Measurements from ENCODE around the gene TSPEAR. TPM values are rescaled to one million over a fixed set of nuclear protein-coding genes. Genes with fewer than 3 reads are reported as not detected.

Gene TSPEAR
- total RNA-seq, 1 donor from 2014 or later = not detected

DNA sequence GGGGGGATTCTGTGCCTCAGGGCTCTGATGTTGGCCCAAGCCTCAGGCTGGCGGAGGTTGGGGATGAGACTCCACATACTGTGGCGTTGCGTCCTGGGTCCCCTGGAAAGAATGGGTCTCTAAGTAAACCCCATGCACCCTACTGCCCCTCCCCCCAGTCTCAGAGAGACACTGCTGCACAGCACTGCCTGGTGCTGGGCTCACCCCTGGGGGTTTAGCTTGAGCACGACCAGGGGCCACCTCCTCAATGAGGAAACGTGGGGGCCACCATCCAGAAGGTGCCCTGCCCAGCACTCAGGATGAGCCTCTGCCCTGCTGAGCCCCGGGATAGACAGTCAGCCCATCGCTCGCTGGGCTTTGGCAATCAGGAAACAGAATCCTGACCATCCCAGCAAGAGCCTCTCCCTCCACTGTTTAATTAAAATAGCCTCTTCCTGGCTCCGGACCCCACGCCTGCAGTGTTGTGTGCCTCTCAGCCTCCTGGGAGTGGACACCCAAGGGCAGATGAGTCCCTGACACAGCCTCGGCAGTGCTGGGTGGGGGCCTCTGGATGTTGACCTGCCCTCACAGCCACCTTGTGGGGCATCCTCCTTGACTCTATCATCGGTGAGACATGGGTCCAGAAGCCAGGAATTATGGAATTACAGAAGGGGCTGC is 141.4 kb downstream of the TSPEAR start:
- Histone ChIP-seq H3K4me3 (ENCODE audit: low read depth, low read length) (no peak overlapping the region), H3K36me3 (ENCODE audit: control insufficient read depth, insufficient read depth, low read length) (no peaks in the 10 kb centered on the region), H3K27me3 (ENCODE audit: control insufficient read depth, insufficient read depth, low read length) (no peaks in the 10 kb centered on the region)
- TF ChIP-seq, protein P1, sequence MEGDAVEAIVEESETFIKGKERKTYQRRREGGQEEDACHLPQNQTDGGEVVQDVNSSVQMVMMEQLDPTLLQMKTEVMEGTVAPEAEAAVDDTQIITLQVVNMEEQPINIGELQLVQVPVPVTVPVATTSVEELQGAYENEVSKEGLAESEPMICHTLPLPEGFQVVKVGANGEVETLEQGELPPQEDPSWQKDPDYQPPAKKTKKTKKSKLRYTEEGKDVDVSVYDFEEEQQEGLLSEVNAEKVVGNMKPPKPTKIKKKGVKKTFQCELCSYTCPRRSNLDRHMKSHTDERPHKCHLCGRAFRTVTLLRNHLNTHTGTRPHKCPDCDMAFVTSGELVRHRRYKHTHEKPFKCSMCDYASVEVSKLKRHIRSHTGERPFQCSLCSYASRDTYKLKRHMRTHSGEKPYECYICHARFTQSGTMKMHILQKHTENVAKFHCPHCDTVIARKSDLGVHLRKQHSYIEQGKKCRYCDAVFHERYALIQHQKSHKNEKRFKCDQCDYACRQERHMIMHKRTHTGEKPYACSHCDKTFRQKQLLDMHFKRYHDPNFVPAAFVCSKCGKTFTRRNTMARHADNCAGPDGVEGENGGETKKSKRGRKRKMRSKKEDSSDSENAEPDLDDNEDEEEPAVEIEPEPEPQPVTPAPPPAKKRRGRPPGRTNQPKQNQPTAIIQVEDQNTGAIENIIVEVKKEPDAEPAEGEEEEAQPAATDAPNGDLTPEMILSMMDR (IDR thresholded peaks at IDR 0.05; ENCODE audit: insufficient read depth, low read length, poor library complexity, severe bottlenecking) = no peak
- no peak for DNase-seq (ENCODE audit: low read depth)

DNA sequence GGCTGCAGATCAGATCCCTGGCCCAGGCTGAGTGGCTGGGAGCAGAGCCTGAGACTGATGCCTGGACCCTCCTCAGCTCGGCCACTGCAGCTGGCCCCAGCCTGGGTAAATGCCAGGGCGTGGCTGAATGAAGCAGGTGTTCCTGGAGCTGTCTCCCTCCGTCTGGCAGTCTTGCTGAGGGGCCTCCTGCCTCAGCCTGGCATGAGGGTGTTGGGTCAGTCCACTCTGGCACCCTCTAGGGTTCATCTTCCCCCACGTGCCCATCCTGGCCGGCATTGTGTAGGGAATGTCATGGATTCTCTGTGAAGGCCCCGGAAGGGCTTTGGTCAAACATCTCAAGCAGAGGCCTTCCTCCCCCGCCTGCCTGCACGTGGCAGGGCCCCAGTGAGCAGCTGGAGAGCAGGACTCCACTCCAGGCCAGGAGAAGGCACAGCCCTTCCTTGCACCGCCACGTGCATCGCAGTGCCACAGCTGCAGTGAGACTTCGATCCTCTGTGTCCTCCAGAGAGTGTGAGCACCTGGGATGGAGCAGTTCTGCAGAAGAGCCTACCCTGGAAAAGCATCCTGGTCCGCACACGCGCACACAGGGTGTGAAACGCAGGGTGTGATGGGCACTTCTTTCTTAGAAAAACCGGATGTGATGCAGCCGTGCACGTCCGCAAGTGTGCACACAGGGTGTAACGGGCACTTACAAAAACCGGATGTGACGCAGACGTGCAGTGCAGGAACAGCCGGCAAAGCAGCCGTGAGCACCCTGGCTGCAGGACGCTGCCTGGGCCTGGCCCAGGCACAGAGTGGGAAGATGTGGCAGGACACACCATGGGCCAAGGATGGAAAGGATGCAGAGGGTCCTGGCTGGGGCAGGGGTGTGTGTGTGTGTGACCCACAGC is 142.5 kb downstream of the TSPEAR start:
- Histone ChIP-seq H3K4me3 (ENCODE audit: low read depth, low read length) (no peak overlapping the region), H3K27me3 (ENCODE audit: control insufficient read depth, insufficient read depth, low read length) (no peaks in the 10 kb centered on the region), H3K36me3 (ENCODE audit: control insufficient read depth, insufficient read depth, low read length) (no peaks in the 10 kb centered on the region)
- TF ChIP-seq, protein P1 (IDR thresholded peaks at IDR 0.05; ENCODE audit: insufficient read depth, low read length, poor library complexity, severe bottlenecking) = no peak
- DNase-seq (ENCODE audit: low read depth) = no peak

DNA sequence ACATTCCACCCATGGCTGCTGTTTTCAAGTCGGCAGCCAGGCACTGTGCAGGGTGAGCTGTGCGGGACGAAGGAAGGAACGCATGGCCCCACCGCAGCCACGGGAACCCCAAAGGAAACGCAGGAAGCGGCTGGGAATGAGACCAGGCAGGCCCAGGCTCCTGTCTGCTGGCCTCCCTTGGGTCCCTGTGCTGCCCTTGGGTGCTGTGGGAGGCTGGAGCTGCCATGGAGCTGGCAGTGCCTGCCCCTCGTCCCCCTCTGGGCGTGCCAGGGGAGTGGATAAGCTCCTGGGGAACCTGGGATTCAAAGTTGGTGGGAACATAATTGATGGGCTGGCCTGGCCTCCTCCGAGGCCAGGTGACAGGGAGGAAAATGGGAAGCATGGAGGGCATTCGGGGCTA is 143.1 kb downstream of the TSPEAR start:
- no peak overlapping the region for H3K4me3 ChIP-seq (ENCODE audit: low read depth, low read length)

DNA sequence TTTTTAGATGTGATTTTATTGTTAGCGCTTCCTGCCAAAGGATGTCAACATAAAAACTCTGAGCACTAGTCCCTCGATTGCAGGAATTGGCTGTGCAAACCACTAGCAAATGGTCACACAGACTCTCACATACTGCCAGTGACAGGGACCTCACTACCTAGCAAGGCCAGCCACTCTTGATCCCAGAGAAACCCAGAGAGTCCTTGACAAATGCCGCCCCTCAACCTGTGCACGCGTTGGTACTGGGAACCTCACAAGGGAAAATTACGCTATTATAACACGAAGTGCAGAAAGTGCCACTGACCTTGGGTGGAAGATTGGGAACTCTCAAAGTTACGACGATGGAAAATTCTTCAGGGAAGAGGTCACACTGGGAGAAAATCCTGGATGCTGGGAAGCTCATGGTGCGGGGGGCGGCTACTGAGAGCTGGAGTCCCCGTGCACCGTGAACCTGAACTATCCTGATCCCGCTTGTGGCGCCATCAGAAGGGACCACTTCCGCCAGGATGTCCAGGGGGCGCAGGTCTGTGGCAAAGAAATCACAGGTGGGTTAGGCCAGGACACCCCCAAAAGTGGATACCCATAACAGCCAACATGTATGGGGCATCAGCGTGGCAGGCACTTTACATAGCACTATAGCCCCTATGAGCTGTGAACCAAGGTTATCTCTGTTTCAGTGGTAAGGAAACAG is 143.7 kb downstream of the TSPEAR start:
- no peak overlapping the region for H3K4me3 ChIP-seq (ENCODE audit: low read depth, low read length)
- TF ChIP-seq, protein P1 (IDR thresholded peaks at IDR 0.05; ENCODE audit: insufficient read depth, low read length, poor library complexity, severe bottlenecking) = no peak
- no peaks in the 10 kb centered on the region for H3K36me3 ChIP-seq (ENCODE audit: control insufficient read depth, insufficient read depth, low read length)
- no peaks in the 10 kb centered on the region for H3K27me3 ChIP-seq (ENCODE audit: control insufficient read depth, insufficient read depth, low read length)
- DNase-seq (ENCODE audit: low read depth) = no peak

More for the DNA sequence above, 143.1 kb downstream of the TSPEAR start:
- TF ChIP-seq, protein P1 (IDR thresholded peaks at IDR 0.05; ENCODE audit: insufficient read depth, low read length, poor library complexity, severe bottlenecking) = no peak
- Histone ChIP-seq H3K27me3 (ENCODE audit: control insufficient read depth, insufficient read depth, low read length) (no peaks in the 10 kb centered on the region), H3K36me3 (ENCODE audit: control insufficient read depth, insufficient read depth, low read length) (no peaks in the 10 kb centered on the region)
- DNase-seq (ENCODE audit: low read depth) = no peak

DNA sequence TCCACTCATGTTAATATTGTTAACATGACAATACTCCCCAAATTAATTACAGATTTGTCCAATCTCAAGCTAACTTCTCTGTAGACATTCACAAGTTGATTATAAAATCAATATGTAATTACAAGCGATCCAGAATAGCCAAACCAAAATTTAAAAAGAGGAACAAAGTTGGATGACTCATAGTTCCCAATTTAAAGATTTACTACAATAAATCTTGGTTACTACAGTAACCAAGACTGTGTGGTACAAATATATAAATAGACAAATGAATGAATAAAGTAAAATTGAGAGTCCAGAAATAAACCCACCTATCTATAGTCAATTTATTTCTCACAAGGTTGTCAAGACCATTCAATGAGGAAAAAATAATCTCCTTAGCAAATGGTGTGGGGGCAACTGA is 145.0 kb downstream of the TSPEAR start:
- Histone ChIP-seq H3K36me3 (ENCODE audit: control insufficient read depth, insufficient read depth, low read length) (no peaks in the 10 kb centered on the region), H3K4me3 (ENCODE audit: low read depth, low read length) (no peak overlapping the region), H3K27me3 (ENCODE audit: control insufficient read depth, insufficient read depth, low read length) (no peaks in the 10 kb centered on the region)
- TF ChIP-seq, protein P1 (IDR thresholded peaks at IDR 0.05; ENCODE audit: insufficient read depth, low read length, poor library complexity, severe bottlenecking) = no peak
- no peak for DNase-seq (ENCODE audit: low read depth)

Data from kidney epithelial cell (primary cell).